Keratinocyte (primary cell): ENCODE measurements around the gene MIGA2. TPM values are rescaled to one million over a fixed set of nuclear protein-coding genes. Genes with fewer than 3 reads are reported as not detected.
A peak's percentile ranks its signal among the peaks of the same experiment; 100 is the strongest.

Experiments used
- DNase-seq: peaks from one replicate; pipeline ENCODE4 v3.0.0-alpha.2; 2011; ENCODE audit warnings: low read depth, missing footprints, low spot score
- FAIRE-seq: peaks from 2 replicates; lab custom pipeline; 2011; peaks lifted over from hg19 to GRCh38; lab: Jason Lieb, UNC
- H2AFZ ChIP-seq: 2 replicates; pipeline ENCODE4 v1.6.0; 2012; ENCODE audit warnings: low read length, control low read depth, inconsistent platforms; ENCODE audit not compliant: control insufficient read depth
- H3K27ac ChIP-seq: 2 replicates; pipeline ENCODE4 v1.5.1; 2011; ENCODE audit warnings: low read length; ENCODE audit not compliant: control insufficient read depth, insufficient read depth
- H3K27me3 ChIP-seq: 3 replicates; pipeline ENCODE4 v1.6.0; 2011; ENCODE audit warnings: low read length; ENCODE audit not compliant: control insufficient read depth, insufficient read depth; ENCODE audit errors: extremely low read depth
- H3K36me3 ChIP-seq, 2 experiments: 2 replicates in 1 of 2; 3 replicates in 1 of 2; pipeline ENCODE4 v1.5.1; 2011; ENCODE audit warnings: low read length in 2 of 2, mild to moderate bottlenecking in 1 of 2; ENCODE audit not compliant: control insufficient read depth in 2 of 2, insufficient read depth in 2 of 2; ENCODE audit errors: extremely low read depth in 1 of 2
- H3K4me1 ChIP-seq: 3 replicates; pipeline ENCODE4 v1.5.1; 2011; ENCODE audit warnings: low read length; ENCODE audit not compliant: control insufficient read depth, insufficient read depth; ENCODE audit errors: extremely low read depth
- H3K4me2 ChIP-seq: 3 replicates; pipeline ENCODE4 v1.6.0; 2011; ENCODE audit warnings: low read depth, low read length; ENCODE audit not compliant: control insufficient read depth, insufficient read depth; ENCODE audit errors: extremely low read depth
- H3K4me3 ChIP-seq, 3 experiments: fragments of 200-600 bp in 1 of 3; sonication (generic) in 1 of 3; 2 replicates in 2 of 3; 3 replicates in 1 of 3; pipeline ENCODE4 v1.5.1; 2011 to 2016; ENCODE audit warnings: low read length in 3 of 3, mild to moderate bottlenecking in 3 of 3, control low read depth in 2 of 3, inconsistent platforms in 1 of 3, low read depth in 1 of 3, mixed read lengths in 1 of 3, mixed run types in 1 of 3, moderate library complexity in 1 of 3; ENCODE audit not compliant: control insufficient read depth in 2 of 3, insufficient read depth in 2 of 3; ENCODE audit errors: extremely low read depth in 1 of 3
- H3K79me2 ChIP-seq: 2 replicates; pipeline ENCODE4 v1.6.0; 2012; ENCODE audit warnings: low read length; ENCODE audit not compliant: control insufficient read depth, insufficient read depth
- H3K9ac ChIP-seq: 3 replicates; pipeline ENCODE4 v1.6.0; 2011; ENCODE audit warnings: low read length; ENCODE audit not compliant: control insufficient read depth, insufficient read depth; ENCODE audit errors: extremely low read depth
- H3K9me1 ChIP-seq: 3 replicates; pipeline ENCODE4 v1.6.0; 2011; ENCODE audit warnings: low read length; ENCODE audit not compliant: control insufficient read depth, insufficient read depth; ENCODE audit errors: extremely low read depth
- H3K9me3 ChIP-seq: 2 replicates; pipeline ENCODE4 v1.5.1; 2012; ENCODE audit warnings: low read depth, low read length; ENCODE audit not compliant: control insufficient read depth
- H4K20me1 ChIP-seq: 3 replicates; pipeline ENCODE4 v1.6.0; 2011; ENCODE audit warnings: low read length; ENCODE audit not compliant: control insufficient read depth, insufficient read depth; ENCODE audit errors: extremely low read depth
- CTCF ChIP-seq, 3 experiments: IDR thresholded peaks in 1 of 3; conservative IDR thresholded peaks in 1 of 3; optimal IDR thresholded peaks in 1 of 3; 2 replicates in 2 of 3; 3 replicates in 1 of 3; pipeline versions ENCODE3 to v1.5.1; 2011; ENCODE audit warnings: low read length in 3 of 3, mild to moderate bottlenecking in 3 of 3, moderate library complexity in 2 of 3, control low read depth in 1 of 3, inconsistent platforms in 1 of 3; ENCODE audit not compliant: insufficient read depth in 2 of 3; ENCODE audit errors: extremely low read depth in 1 of 3
- EZH2 ChIP-seq: IDR thresholded peaks from one replicate; pipeline ENCODE4 v1.6.1; 2012; ENCODE audit warnings: inconsistent platforms, mild to moderate bottlenecking, low read length, moderate library complexity
- dilution Hi-C: fragments of 300-500 bp; cut with MboI; formaldehyde crosslinking; loops from one replicate; pipeline ENCODE4 v1.7.0; 2020; ENCODE audit warnings: low sequenced_read_pairs; ENCODE audit not compliant: extremely low pct_ligation_motif_present
- polyA plus RNA-seq, 5 experiments: library from polyadenylated mRNA; depleted of rRNA in 3 of 5; stranded (reverse) in 3 of 5; stranded (forward) in 1 of 5; unstranded in 1 of 5; fragments of >200 nt; gene quantifications; 1 replicate in 1 of 5; 2 replicates in 3 of 5; 3 replicates in 1 of 5; pipeline versions ENCODE4 v1.2.1 to v1.2.3, GENCODE V29; 2011 to 2012; ENCODE audit warnings: missing spikeins in 2 of 5, low read depth in 1 of 5, low replicate concordance in 1 of 5

MIGA2 gene
- polyA plus RNA-seq, 1 donor (not counting 4 experiments of a cell fraction or from before 2014, with no cell fraction given): 8.5 TPM

- no peaks in the 10 kb centered on the region for H3K79me2 ChIP-seq
- H3K4me3 ChIP-seq: no peak overlapping the region
- dilution Hi-C loops: no loop called here
- H3K9me1 ChIP-seq: no peaks in the 10 kb centered on the region
- H3K27ac ChIP-seq: no peak overlapping the region
- H3K4me2 ChIP-seq: no peak overlapping the region
- H3K9me3 ChIP-seq: no peaks in the 10 kb centered on the region
- no peak overlapping the region for H2AFZ ChIP-seq
- FAIRE-seq: peak; percentile 53
- DNase-seq: no peak
- TF ChIP-seq EZH2 (no peak), CTCF (optimal IDR thresholded peaks at IDR 0.05 in 1 of 3, IDR thresholded peaks at IDR 0.05 in 1 of 3, conservative IDR thresholded peaks at IDR 0.05 in 1 of 3; ENCODE audit: extremely low read depth in 1 of 3, insufficient read depth in 2 of 3, low read length in 3 of 3) (peak; percentile 89 to 96 (median 91))
- no peak overlapping the region for H3K9ac ChIP-seq
- H3K36me3 ChIP-seq: peaks cover 37 to 43% of the 10 kb centered on the region in 2 experiments
- peaks cover 5% of the 10 kb centered on the region for H3K4me1 ChIP-seq
- H4K20me1 ChIP-seq: peaks cover 3% of the 10 kb centered on the region
- no peaks in the 10 kb centered on the region for H3K27me3 ChIP-seq
Measured at GRCh38 chr9:129006328-129007034, 29.9 kb upstream of the MIGA2 start.

GRCh38 chr9:129007035-129007765 is 29.2 kb upstream of the MIGA2 start:
- no peak for TF ChIP-seq CTCF (optimal IDR thresholded peaks at IDR 0.05 in 1 of 3, IDR thresholded peaks at IDR 0.05 in 1 of 3, conservative IDR thresholded peaks at IDR 0.05 in 1 of 3; ENCODE audit: extremely low read depth in 1 of 3, insufficient read depth in 2 of 3, low read length in 3 of 3)
- TF ChIP-seq EZH2: no peak
- Histone ChIP-seq H2AFZ (no peak overlapping the region), H3K4me3 (no peak overlapping the region), H3K9me1 (no peaks in the 10 kb centered on the region), H3K9ac (no peak overlapping the region), H3K36me3 (peaks cover 34 to 38% of the 10 kb centered on the region in 2 experiments), H3K9me3 (no peaks in the 10 kb centered on the region), H3K4me2 (no peak overlapping the region), H3K4me1 (peaks cover 5% of the 10 kb centered on the region), H3K79me2 (no peaks in the 10 kb centered on the region), H3K27ac (no peak overlapping the region), H4K20me1 (peaks cover 3% of the 10 kb centered on the region), H3K27me3 (no peaks in the 10 kb centered on the region)
- DNase-seq (no peak), FAIRE-seq (no peak)
- dilution Hi-C loops: no loop called here
